ENCODE measurements around the gene GRM1.
A peak's percentile ranks its signal among the peaks of the same experiment; 100 is the strongest.

Gene GRM1

GRCh38 chr6:146369866-146370265 is 341.0 kb downstream of the GRM1 start:
- DNase-seq (ENCODE audit: low read depth) = no peak

GRCh38 chr6:146381486-146381885 is 352.6 kb downstream of the GRM1 start:
- DNase-seq (ENCODE audit: low read depth) = no peak

GRCh38 chr6:146388736-146389364 is 360.0 kb downstream of the GRM1 start:
- no peak for DNase-seq (ENCODE audit: low read depth)

GRCh38 chr6:146389740-146390139 is 360.9 kb downstream of the GRM1 start:
- no peak for DNase-seq (ENCODE audit: low read depth)

GRCh38 chr6:146397638-146398037 is 368.8 kb downstream of the GRM1 start:
- no peak for DNase-seq (ENCODE audit: low read depth)

- no peak for DNase-seq (ENCODE audit: low read depth)
These were observed 373.6 kb downstream of the GRM1 start for GRCh38 chr6:146402476-146402875.

- no peak for DNase-seq (ENCODE audit: low read depth)
These were observed 379.7 kb downstream of the GRM1 start for GRCh38 chr6:146408583-146408982.

GRCh38 chr6:146410851-146411595 is 382.2 kb downstream of the GRM1 start:
- no peak for DNase-seq (ENCODE audit: low read depth)

GRCh38 chr6:146419576-146419975 is 390.7 kb downstream of the GRM1 start:
- peak; percentile 74 for DNase-seq (ENCODE audit: low read depth)

- DNase-seq (ENCODE audit: low read depth) = peak; percentile 79
These were observed 391.4 kb downstream of the GRM1 start for GRCh38 chr6:146420255-146420654.

- DNase-seq (ENCODE audit: low read depth) = no peak
These were observed 394.0 kb downstream of the GRM1 start for GRCh38 chr6:146422789-146423375.

- peak; percentile 58 for DNase-seq (ENCODE audit: low read depth)
These were observed 394.6 kb downstream of the GRM1 start for GRCh38 chr6:146423452-146423851.

GRCh38 chr6:146426516-146426915 is 397.7 kb downstream of the GRM1 start:
- no peak for DNase-seq (ENCODE audit: low read depth)

- DNase-seq (ENCODE audit: low read depth) = no peak
These were observed 401.0 kb downstream of the GRM1 start for GRCh38 chr6:146429831-146430230.

GRCh38 chr6:146433881-146434731 is 405.2 kb downstream of the GRM1 start:
- DNase-seq (ENCODE audit: low read depth) = no peak

GRCh38 chr6:146434732-146435390 is 406.0 kb downstream of the GRM1 start:
- DNase-seq (ENCODE audit: low read depth) = no peak

- no peak for DNase-seq (ENCODE audit: low read depth)
These were observed 413.0 kb downstream of the GRM1 start for GRCh38 chr6:146441907-146442306.

- DNase-seq (ENCODE audit: low read depth) = peak; percentile 60
These were observed 415.3 kb downstream of the GRM1 start for GRCh38 chr6:146444189-146444588.

- no peak for DNase-seq (ENCODE audit: low read depth)
These were observed 416.4 kb downstream of the GRM1 start for GRCh38 chr6:146445233-146445632.

- no peak for DNase-seq (ENCODE audit: low read depth)
These were observed 428.0 kb downstream of the GRM1 start for GRCh38 chr6:146456886-146457285.

- no peak for DNase-seq (ENCODE audit: low read depth)
These were observed 432.1 kb downstream of the GRM1 start for GRCh38 chr6:146460941-146461340.
